GM18505 (cell line): ENCODE measurements around the gene MGAT5B.

ENCODE experiments used
- ATAC-seq: cut with Tn5 transposase; IDR thresholded peaks from one replicate; pipeline ENCODE4 v1.9.1; 2021; ENCODE audit not compliant: unreplicated experiment
- POLR2A ChIP-seq: IDR thresholded peaks from 4 replicates; pipeline ENCODE4 v1.6.1; 2011; ENCODE audit warnings: borderline replicate concordance; ENCODE audit not compliant: insufficient read depth, insufficient read length; ENCODE audit errors: extremely low read depth

MGAT5B gene

GRCh38 chr17:76988796-76989195 lies 120.6 kb downstream of the MGAT5B start:
- ATAC-seq = no peak
- no peak for TF ChIP-seq POLR2A

GRCh38 chr17:76989519-76989918 lies 121.3 kb downstream of the MGAT5B start:
- ATAC-seq = no peak
- no peak for TF ChIP-seq POLR2A

GRCh38 chr17:76992891-76993290 lies 124.7 kb downstream of the MGAT5B start:
- TF ChIP-seq POLR2A = no peak
- no peak for ATAC-seq

- ATAC-seq = no peak
- TF ChIP-seq POLR2A = no peak
These were observed 125.4 kb downstream of the MGAT5B start for GRCh38 chr17:76993651-76994050.

GRCh38 chr17:76994237-76994637 lies 126.0 kb downstream of the MGAT5B start:
- no peak for TF ChIP-seq POLR2A
- no peak for ATAC-seq

- TF ChIP-seq POLR2A = no peak
- ATAC-seq = no peak
These were observed 127.3 kb downstream of the MGAT5B start for GRCh38 chr17:76995387-76996105.

- no peak for ATAC-seq
These were observed 128.8 kb downstream of the MGAT5B start for GRCh38 chr17:76996741-76997694.

GRCh38 chr17:76997981-76998531 lies 129.9 kb downstream of the MGAT5B start:
- no peak for TF ChIP-seq POLR2A
- peak; percentile 48 for ATAC-seq

More at GRCh38 chr17:76996741-76997694, 128.8 kb downstream of the MGAT5B start:
- TF ChIP-seq POLR2A = no peak

GRCh38 chr17:76998839-76999238 lies 130.6 kb downstream of the MGAT5B start:
- no peak for ATAC-seq
- TF ChIP-seq POLR2A = no peak
